ENCODE measurements around the gene YARS1. TPM values are rescaled to one million over a fixed set of nuclear protein-coding genes. Genes with fewer than 3 reads are reported as not detected.

Gene YARS1
- total RNA-seq, 1 experiment from 2014 or later: 244 TPM

GRCh38 chr1:32771561-32772280 is 45.4 kb downstream of the YARS1 start:
- ChIA-PET CTCF (interaction anchor here (1.4 to 5.4 kb wide), 3 partner anchors 19 to 251 kb away, joined by 3 to 108 read pairs (median 10); no protein-coding TSS in a partner anchor), POLR2A (interaction anchor here (1.0 to 2.4 kb wide), 3 partner anchors 10 to 121 kb away, joined by 3 to 13 read pairs (median 11); partner anchors contain the start of gene RBBP4), RAD21 (ENCODE audit: low non-redundant PET in 1 of 2, low total read pairs in 2 of 2, uncharacterized antibody in 2 of 2, unreplicated experiment in 2 of 2) (interaction anchor here (3.8 to 8.0 kb wide), 2 partner anchors 59 to 60 kb away, joined by 31 to 41 read pairs; no protein-coding TSS in a partner anchor)
- no peaks in the 10 kb centered on the region for H3K9me2 ChIP-seq (ENCODE audit: insufficient read depth)
- TF ChIP-seq RAD21 (IDR thresholded peaks at IDR 0.05; ENCODE audit: low read depth) (no peak), SRF (IDR thresholded peaks at IDR 0.05; ENCODE audit: low read depth) (no peak), SP1 (IDR thresholded peaks at IDR 0.05; ENCODE audit: low read depth) (no peak), ZFX (IDR thresholded peaks at IDR 0.05) (no peak), POLR2AphosphoS5 (IDR thresholded peaks at IDR 0.05; ENCODE audit: low read depth, low read length) (peak; percentile 2; the same call in 1 of the 2 replicates), TCF7L2 (IDR thresholded peaks at IDR 0.05; ENCODE audit: borderline replicate concordance, extremely low read depth, insufficient read depth, insufficient read length) (no peak)
- TF ChIP-seq, protein P1, sequence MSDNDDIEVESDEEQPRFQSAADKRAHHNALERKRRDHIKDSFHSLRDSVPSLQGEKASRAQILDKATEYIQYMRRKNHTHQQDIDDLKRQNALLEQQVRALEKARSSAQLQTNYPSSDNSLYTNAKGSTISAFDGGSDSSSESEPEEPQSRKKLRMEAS (IDR thresholded peaks at IDR 0.05): no peak
- no peak overlapping the region for H2AFZ ChIP-seq (ENCODE audit: low read depth, low read length, poor library complexity, severe bottlenecking)
- H3K9ac ChIP-seq (ENCODE audit: low read length): no peak overlapping the region
- H3K4me1 ChIP-seq (ENCODE audit: control insufficient read depth in 1 of 2, insufficient read depth in 2 of 2, low read length in 2 of 2): peaks cover 37 to 54% of the 10 kb centered on the region in 2 experiments
- DNase-seq (ENCODE audit: low read depth, low spot score) (no peak), ATAC-seq (no peak)
- no peak overlapping the region for H3K4me3 ChIP-seq (replicated peaks in 1 of 2; ENCODE audit: low read depth in 1 of 2, low read length in 2 of 2)
- H4K20me1 ChIP-seq (ENCODE audit: insufficient read depth): no peaks in the 10 kb centered on the region
- H3K36me3 ChIP-seq (ENCODE audit: control insufficient read depth in 1 of 2, insufficient read depth in 2 of 2, low read length in 2 of 2): peaks cover 16 to 18% of the 10 kb centered on the region in 2 experiments; a peak in 3 of 4 replicates
- H3K9me3 ChIP-seq (ENCODE audit: control insufficient read depth in 1 of 2, insufficient read depth in 1 of 2, low read depth in 1 of 2, low read length in 2 of 2): no peaks in the 10 kb centered on the region
- peaks cover 8% of the 10 kb centered on the region; the same call in 1 of the 2 replicates for H3K79me2 ChIP-seq (ENCODE audit: insufficient read depth, low read length)
- no peaks in the 10 kb centered on the region for H3K27me3 ChIP-seq (ENCODE audit: insufficient read depth, low read length)
- no TSS peak for BruUV-seq (replicated peaks)
- H3K27ac ChIP-seq (ENCODE audit: low read depth, low read length): no peak overlapping the region
- H3K4me2 ChIP-seq (ENCODE audit: low read length): no peak overlapping the region
- intact Hi-C loops (cut with micrococcal nuclease): loop anchor here (2.0 kb wide), 2 partner anchors 323 to 371 kb away; no protein-coding TSS in a partner anchor
